Astrocyte of the cerebellum (primary cell): ENCODE results near the gene KCNK4.
A peak's percentile ranks its signal among the peaks of the same experiment; 100 is the strongest.
"Not testable (repeated sequence)": the region's sequence is repeated elsewhere in the genome, so short reads cannot be mapped to it uniquely, and the experiment has no call there.

ENCODE experiments used
- DNase-seq: peaks from one replicate; pipeline ENCODE4 v3.0.0-alpha.2; 2011; ENCODE audit warnings: low read depth
- H3K4me3 ChIP-seq: 2 replicates; pipeline ENCODE4 v1.5.1; 2011; ENCODE audit warnings: mild to moderate bottlenecking, low read depth, low read length, moderate library complexity
- CTCF ChIP-seq: IDR thresholded peaks from 2 replicates; pipeline ENCODE4 v1.5.1; 2012; ENCODE audit warnings: low read length, low read depth, moderate library complexity, mild to moderate bottlenecking; ENCODE audit errors: missing control alignments
- in situ Hi-C: cut with HindIII; loops from 2 replicates; pipeline ENCODE4 v1.10.0; 2017; ENCODE audit warnings: low sequenced_read_pairs

Gene KCNK4

GRCh38 chr11:64245797-64246620, 45.1 kb upstream of the KCNK4 start:
- H3K4me3 ChIP-seq = peak overlapping the region; percentile 71
- no peak for DNase-seq
- TF ChIP-seq CTCF = no peak
- in situ Hi-C loops = no loop called here

GRCh38 chr11:64246621-64246870, 44.6 kb upstream of the KCNK4 start:
- H3K4me3 ChIP-seq = peak overlapping the region; percentile 71
- in situ Hi-C loops = not testable (repeated sequence)

GRCh38 chr11:64246871-64247728, 44.0 kb upstream of the KCNK4 start, which contains the start of gene PPP1R14B:
Gene PPP1R14B (minus strand): TSS chr11:64246943. CDS start chr11:64246673, 270 bp downstream.
- in situ Hi-C loops = no loop called here
- DNase-seq = peak; percentile 53
- TF ChIP-seq CTCF = no peak
- H3K4me3 ChIP-seq = peak within 1 kb of the TSS; percentile 71

More at GRCh38 chr11:64246621-64246870, 44.6 kb upstream of the KCNK4 start:
- DNase-seq = not testable (repeated sequence)

GRCh38 chr11:64247729-64248531, 43.2 kb upstream of the KCNK4 start:
- DNase-seq = no peak
- in situ Hi-C loops = no loop called here
- peak overlapping the region; percentile 65 for H3K4me3 ChIP-seq
- no peak for TF ChIP-seq CTCF

- no peak for TF ChIP-seq CTCF
Measured at GRCh38 chr11:64248578-64248977, 42.5 kb upstream of the KCNK4 start.

GRCh38 chr11:64249038-64249437, 42.1 kb upstream of the KCNK4 start:
- no peak for DNase-seq
- no peak overlapping the region for H3K4me3 ChIP-seq
- TF ChIP-seq CTCF = no peak
- in situ Hi-C loops = no loop called here

More at GRCh38 chr11:64248578-64248977, 42.5 kb upstream of the KCNK4 start:
- no peak overlapping the region for H3K4me3 ChIP-seq
- DNase-seq = no peak
- in situ Hi-C loops = no loop called here
